22Rv1 (cell line): ENCODE results near the gene RSPH9.

Source experiments
- ZFX ChIP-seq: fragments of 450-650 bp; IDR thresholded peaks from 2 replicates; pipeline ENCODE4 v1.6.1; 2017; ENCODE audit warnings: antibody characterized with exemption, borderline replicate concordance
- TF ChIP-seq, protein P1 (sequence below): fragments of 450-650 bp; IDR thresholded peaks from 2 replicates; pipeline ENCODE4 v1.5.1; 2017; ENCODE audit warnings: mild to moderate bottlenecking

DNA sequence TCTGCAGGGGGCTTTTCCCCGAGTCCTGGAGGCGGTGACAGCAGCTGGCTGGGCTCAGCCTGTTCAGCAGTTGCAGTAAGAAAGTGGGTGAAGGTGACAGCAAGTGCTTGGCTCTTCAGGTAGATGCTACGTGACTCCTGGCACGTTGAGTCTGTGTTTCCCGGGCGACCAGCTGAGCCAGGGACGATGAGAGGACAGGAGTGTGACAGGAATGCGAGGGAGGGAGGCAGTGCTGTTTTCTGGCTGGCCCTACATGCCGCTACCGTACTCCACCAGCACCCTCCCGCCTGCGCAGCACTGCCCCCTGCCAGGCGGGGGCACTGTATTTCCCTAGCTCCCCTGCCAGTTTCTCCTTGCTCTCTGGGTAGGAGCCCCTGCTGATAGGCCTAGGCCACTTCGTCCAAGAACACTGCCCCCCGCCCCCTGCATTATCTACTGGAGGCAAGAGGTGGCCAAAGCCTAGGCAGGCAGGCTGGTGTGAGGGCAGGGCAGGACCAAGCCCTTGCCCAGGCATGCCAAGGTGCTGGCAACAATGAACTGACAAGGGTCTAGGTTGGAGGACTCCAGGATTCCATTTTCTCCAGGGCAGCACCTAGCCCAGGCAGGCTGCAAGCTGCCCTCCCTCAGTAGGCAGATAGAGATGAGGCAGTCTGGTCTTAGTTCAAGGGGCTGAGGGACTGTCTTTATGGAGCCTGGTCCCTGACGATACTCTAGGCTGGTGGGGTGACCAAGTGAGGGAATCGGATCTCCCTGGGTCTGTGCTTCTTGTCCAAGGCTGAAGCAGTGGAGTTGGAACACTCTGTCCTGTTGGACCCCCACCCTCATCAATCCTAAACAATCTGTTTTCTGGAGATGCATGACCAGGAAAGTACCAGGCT, 23.6 kb downstream of the RSPH9 start:
- TF ChIP-seq, protein P1, sequence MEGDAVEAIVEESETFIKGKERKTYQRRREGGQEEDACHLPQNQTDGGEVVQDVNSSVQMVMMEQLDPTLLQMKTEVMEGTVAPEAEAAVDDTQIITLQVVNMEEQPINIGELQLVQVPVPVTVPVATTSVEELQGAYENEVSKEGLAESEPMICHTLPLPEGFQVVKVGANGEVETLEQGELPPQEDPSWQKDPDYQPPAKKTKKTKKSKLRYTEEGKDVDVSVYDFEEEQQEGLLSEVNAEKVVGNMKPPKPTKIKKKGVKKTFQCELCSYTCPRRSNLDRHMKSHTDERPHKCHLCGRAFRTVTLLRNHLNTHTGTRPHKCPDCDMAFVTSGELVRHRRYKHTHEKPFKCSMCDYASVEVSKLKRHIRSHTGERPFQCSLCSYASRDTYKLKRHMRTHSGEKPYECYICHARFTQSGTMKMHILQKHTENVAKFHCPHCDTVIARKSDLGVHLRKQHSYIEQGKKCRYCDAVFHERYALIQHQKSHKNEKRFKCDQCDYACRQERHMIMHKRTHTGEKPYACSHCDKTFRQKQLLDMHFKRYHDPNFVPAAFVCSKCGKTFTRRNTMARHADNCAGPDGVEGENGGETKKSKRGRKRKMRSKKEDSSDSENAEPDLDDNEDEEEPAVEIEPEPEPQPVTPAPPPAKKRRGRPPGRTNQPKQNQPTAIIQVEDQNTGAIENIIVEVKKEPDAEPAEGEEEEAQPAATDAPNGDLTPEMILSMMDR, result peak; percentile 86
- TF ChIP-seq ZFX, result no peak
